Panc1 (cell line): ENCODE results near the gene ENO4. TPM values are rescaled to one million over a fixed set of nuclear protein-coding genes. Genes with fewer than 3 reads are reported as not detected.

Experiments
- ATAC-seq: fragments of 200-7000 bp; cut with Tn5 transposase; 2 replicates; pipeline ENCODE4 v1.9.1; 2020; ENCODE audit warnings: mild to moderate bottlenecking, moderate library complexity
- BruUV-seq: library from RNA; stranded (reverse); fragments of 400-500 nt; replicated peaks from 2 replicates; lab custom pipeline; 2021; lab: Mats Ljungman, UMichigan
- CTCF ChIA-PET: fragments of 300-600 bp; sonication (Branson Sonifier 250); formaldehyde crosslinking; loops from one replicate; lab custom pipeline; 2022; ENCODE audit warnings: antibody characterized with exemption; lab: Charles Lee
- POLR2A ChIA-PET: fragments of 300-600 bp; sonication (Branson Sonifier 250); formaldehyde crosslinking; loops from one replicate; lab custom pipeline; 2022; ENCODE audit warnings: antibody characterized with exemption; lab: Charles Lee
- DNase-seq: peaks from one replicate; pipeline ENCODE4 v3.0.0-alpha.2; 2010; ENCODE audit warnings: low read depth, low spot score
- H3K27ac ChIP-seq: 2 replicates; pipeline ENCODE4 v1.5.1; 2011; ENCODE audit warnings: mild to moderate bottlenecking, low read length, inconsistent platforms
- H3K27me3 ChIP-seq: fragments of 200-500 bp; sonication (Bioruptor generic); 2 replicates; pipeline ENCODE4 v1.6.0; 2014; ENCODE audit warnings: low read length, inconsistent platforms; ENCODE audit not compliant: control insufficient read depth, insufficient read depth
- H3K36me3 ChIP-seq: fragments of 200-500 bp; sonication (Bioruptor generic); 2 replicates; pipeline ENCODE4 v1.5.1; 2014; ENCODE audit warnings: inconsistent platforms, mild to moderate bottlenecking, low read length, moderate library complexity; ENCODE audit not compliant: control insufficient read depth, insufficient read depth
- H3K4me1 ChIP-seq: 2 replicates; pipeline ENCODE4 v1.5.1; 2011; ENCODE audit warnings: inconsistent platforms, mild to moderate bottlenecking, low read length, moderate library complexity; ENCODE audit not compliant: control insufficient read depth, insufficient read depth
- H3K4me3 ChIP-seq, 2 experiments: 2 replicates each; pipeline ENCODE4 v1.5.1; 2011 to 2012; ENCODE audit warnings: low read depth in 2 of 2, low read length in 2 of 2, mild to moderate bottlenecking in 2 of 2, inconsistent platforms in 1 of 2, moderate library complexity in 1 of 2
- H3K9me3 ChIP-seq: fragments of 200-500 bp; sonication (Bioruptor generic); 2 replicates; pipeline ENCODE4 v1.5.1; 2014; ENCODE audit warnings: low read depth, mild to moderate bottlenecking, inconsistent platforms, low read length, moderate library complexity; ENCODE audit not compliant: control insufficient read depth, insufficient read depth
- POLR2AphosphoS5 ChIP-seq: IDR thresholded peaks from 2 replicates; pipeline ENCODE4 v1.6.1; 2012; ENCODE audit warnings: mild to moderate bottlenecking, low read depth, low read length, moderate library complexity
- SIN3A ChIP-seq: IDR thresholded peaks from 2 replicates; pipeline ENCODE4 v1.6.1; 2012; ENCODE audit warnings: low read depth, mild to moderate bottlenecking, low read length, moderate library complexity, borderline replicate concordance; ENCODE audit not compliant: insufficient read depth
- TCF7L2 ChIP-seq: IDR thresholded peaks from 2 replicates; pipeline ENCODE4 v1.6.1; 2011; ENCODE audit warnings: mild to moderate bottlenecking, low read depth, low read length, inconsistent platforms
- in situ Hi-C: cut with HindIII; loops from 2 replicates; pipeline ENCODE4 v1.10.0; 2016; ENCODE audit warnings: low sequenced_read_pairs, low pct_unique_long_range_greater_than_20kb
- intact Hi-C: fragments of 100-400 bp; cut with micrococcal nuclease; formaldehyde crosslinking; loops from one replicate; pipeline ENCODE4 v1.10.0; 2022; ENCODE audit not compliant: unreplicated experiment
- total RNA-seq: library from RNA; stranded (reverse); gene quantifications from one replicate; pipeline ENCODE4 v1.2.1, GENCODE V29; 2021; ENCODE audit not compliant: unreplicated experiment
- TF ChIP-seq, protein P1 (sequence below), 2 experiments: IDR thresholded peaks; 2 replicates each; pipeline ENCODE4 v1.6.1; 2011 to 2012; ENCODE audit warnings: low read depth in 2 of 2, control low read depth in 1 of 2, low read length in 1 of 2, mild to moderate bottlenecking in 1 of 2, moderate library complexity in 1 of 2; ENCODE audit not compliant: insufficient read depth in 1 of 2
- TF ChIP-seq, protein P2 (sequence below): fragments of 450-650 bp; IDR thresholded peaks from 2 replicates; pipeline ENCODE4 v1.5.1; 2017; ENCODE audit warnings: mild to moderate bottlenecking

The ENO4 gene
- total RNA-seq, 1 experiment from 2014 or later, result 0.15 TPM

DNA sequence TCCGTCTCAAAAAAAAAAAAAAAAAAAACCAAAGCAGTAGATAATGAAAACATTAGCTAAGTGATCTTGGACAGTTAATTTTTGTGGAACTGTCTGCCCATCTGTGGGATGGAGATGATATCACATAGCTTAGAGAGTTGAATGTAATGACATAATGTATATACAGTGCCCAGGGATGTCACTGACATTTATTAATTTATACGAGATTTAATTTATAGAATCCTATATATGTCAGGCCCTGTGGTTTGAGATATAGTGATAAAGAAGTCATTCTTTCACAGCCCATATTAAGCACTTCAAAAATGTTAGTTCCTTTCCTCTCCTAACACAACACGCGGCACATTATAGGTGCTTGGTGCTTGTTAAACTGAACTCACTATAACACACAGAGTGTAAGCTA, 4.0 kb downstream of the ENO4 start:
- CTCF ChIA-PET, result interaction anchor here (0.7 kb wide), 1 partner anchor 48 kb away, joined by 5 read pairs; no protein-coding TSS in a partner anchor
- no peak overlapping the region for H3K27ac ChIP-seq
- peaks cover 5% of the 10 kb centered on the region; the same call in 1 of the 2 replicates for H3K36me3 ChIP-seq
- H3K27me3 ChIP-seq, result no peaks in the 10 kb centered on the region
- ATAC-seq, result no peak
- in situ Hi-C loops (no loop called here), intact Hi-C loops (no loop called here)
- H3K4me1 ChIP-seq, result peaks cover 7% of the 10 kb centered on the region
- H3K4me3 ChIP-seq, result no peak overlapping the region
- no peaks in the 10 kb centered on the region for H3K9me3 ChIP-seq
- TF ChIP-seq TCF7L2 (no peak), POLR2AphosphoS5 (no peak), SIN3A (no peak)
- TF ChIP-seq, protein P1, sequence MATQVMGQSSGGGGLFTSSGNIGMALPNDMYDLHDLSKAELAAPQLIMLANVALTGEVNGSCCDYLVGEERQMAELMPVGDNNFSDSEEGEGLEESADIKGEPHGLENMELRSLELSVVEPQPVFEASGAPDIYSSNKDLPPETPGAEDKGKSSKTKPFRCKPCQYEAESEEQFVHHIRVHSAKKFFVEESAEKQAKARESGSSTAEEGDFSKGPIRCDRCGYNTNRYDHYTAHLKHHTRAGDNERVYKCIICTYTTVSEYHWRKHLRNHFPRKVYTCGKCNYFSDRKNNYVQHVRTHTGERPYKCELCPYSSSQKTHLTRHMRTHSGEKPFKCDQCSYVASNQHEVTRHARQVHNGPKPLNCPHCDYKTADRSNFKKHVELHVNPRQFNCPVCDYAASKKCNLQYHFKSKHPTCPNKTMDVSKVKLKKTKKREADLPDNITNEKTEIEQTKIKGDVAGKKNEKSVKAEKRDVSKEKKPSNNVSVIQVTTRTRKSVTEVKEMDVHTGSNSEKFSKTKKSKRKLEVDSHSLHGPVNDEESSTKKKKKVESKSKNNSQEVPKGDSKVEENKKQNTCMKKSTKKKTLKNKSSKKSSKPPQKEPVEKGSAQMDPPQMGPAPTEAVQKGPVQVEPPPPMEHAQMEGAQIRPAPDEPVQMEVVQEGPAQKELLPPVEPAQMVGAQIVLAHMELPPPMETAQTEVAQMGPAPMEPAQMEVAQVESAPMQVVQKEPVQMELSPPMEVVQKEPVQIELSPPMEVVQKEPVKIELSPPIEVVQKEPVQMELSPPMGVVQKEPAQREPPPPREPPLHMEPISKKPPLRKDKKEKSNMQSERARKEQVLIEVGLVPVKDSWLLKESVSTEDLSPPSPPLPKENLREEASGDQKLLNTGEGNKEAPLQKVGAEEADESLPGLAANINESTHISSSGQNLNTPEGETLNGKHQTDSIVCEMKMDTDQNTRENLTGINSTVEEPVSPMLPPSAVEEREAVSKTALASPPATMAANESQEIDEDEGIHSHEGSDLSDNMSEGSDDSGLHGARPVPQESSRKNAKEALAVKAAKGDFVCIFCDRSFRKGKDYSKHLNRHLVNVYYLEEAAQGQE (IDR thresholded peaks at IDR 0.05; ENCODE audit: insufficient read depth in 1 of 2, low read depth in 2 of 2, low read length in 1 of 2), result no peak
- TF ChIP-seq, protein P2, sequence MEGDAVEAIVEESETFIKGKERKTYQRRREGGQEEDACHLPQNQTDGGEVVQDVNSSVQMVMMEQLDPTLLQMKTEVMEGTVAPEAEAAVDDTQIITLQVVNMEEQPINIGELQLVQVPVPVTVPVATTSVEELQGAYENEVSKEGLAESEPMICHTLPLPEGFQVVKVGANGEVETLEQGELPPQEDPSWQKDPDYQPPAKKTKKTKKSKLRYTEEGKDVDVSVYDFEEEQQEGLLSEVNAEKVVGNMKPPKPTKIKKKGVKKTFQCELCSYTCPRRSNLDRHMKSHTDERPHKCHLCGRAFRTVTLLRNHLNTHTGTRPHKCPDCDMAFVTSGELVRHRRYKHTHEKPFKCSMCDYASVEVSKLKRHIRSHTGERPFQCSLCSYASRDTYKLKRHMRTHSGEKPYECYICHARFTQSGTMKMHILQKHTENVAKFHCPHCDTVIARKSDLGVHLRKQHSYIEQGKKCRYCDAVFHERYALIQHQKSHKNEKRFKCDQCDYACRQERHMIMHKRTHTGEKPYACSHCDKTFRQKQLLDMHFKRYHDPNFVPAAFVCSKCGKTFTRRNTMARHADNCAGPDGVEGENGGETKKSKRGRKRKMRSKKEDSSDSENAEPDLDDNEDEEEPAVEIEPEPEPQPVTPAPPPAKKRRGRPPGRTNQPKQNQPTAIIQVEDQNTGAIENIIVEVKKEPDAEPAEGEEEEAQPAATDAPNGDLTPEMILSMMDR, result no peak
- BruUV-seq, result no TSS peak
- POLR2A ChIA-PET, result no interaction called here
- no peak for DNase-seq

DNA sequence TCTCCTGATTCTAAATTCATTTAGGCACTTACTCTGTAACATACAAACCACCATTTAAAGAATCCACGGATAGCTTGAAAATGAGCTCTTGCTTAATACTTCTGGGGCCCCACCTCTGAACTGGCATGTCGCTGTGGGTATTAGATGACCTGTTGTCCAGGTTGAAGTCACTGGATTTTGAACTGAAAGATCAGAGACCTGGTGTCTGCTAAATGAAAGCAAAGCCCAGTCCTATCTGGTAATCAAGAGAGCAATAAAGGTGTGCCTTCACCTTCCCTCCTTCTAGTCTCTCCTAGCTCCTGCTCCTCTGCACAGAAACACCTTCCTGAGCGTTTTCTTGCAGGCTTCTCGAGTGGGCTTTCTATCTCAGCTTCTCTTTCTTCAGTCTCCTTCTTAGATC, 4.4 kb downstream of the ENO4 start:
- Histone ChIP-seq H3K27me3 (no peaks in the 10 kb centered on the region), H3K9me3 (no peaks in the 10 kb centered on the region), H3K4me1 (peaks cover 5% of the 10 kb centered on the region), H3K36me3 (peaks cover 5% of the 10 kb centered on the region; the same call in 1 of the 2 replicates), H3K4me3 (no peak overlapping the region), H3K27ac (no peak overlapping the region)
- in situ Hi-C loops (no loop called here), intact Hi-C loops (no loop called here)
- no TSS peak for BruUV-seq
- ATAC-seq, result no peak
- ChIA-PET CTCF (interaction anchor here (0.7 kb wide), 1 partner anchor 49 kb away, joined by 5 read pairs; no protein-coding TSS in a partner anchor), POLR2A (no interaction called here)
- TF ChIP-seq, protein P2, result no peak
- TF ChIP-seq POLR2AphosphoS5, result no peak
- no peak for TF ChIP-seq TCF7L2
- TF ChIP-seq, protein P1 (IDR thresholded peaks at IDR 0.05; ENCODE audit: insufficient read depth in 1 of 2, low read depth in 2 of 2, low read length in 1 of 2), result no peak
- no peak for TF ChIP-seq SIN3A
- DNase-seq, result no peak
